Testis (tissue), 2 donors: ENCODE measurements around the gene CBARP.
A peak's percentile ranks its signal among the peaks of the same experiment; 100 is the strongest.

Experiments
- CTCF ChIP-seq, 3 experiments: fragments of 450-650 bp in 2 of 3; fragments of 200-600 bp in 1 of 3; sonication (generic) in 1 of 3; IDR thresholded peaks; one replicate each; pipeline ENCODE4 v1.5.1; 2016 to 2019; ENCODE audit warnings: antibody characterized with exemption in 3 of 3, mild to moderate bottlenecking in 2 of 3, moderate library complexity in 1 of 3
- POLR2A ChIP-seq: fragments of 450-650 bp; IDR thresholded peaks from one replicate; pipeline ENCODE4 v1.6.1; 2017; ENCODE audit warnings: antibody characterized with exemption, mild to moderate bottlenecking, moderate library complexity

- TF ChIP-seq CTCF (IDR thresholded peaks at IDR 0.05) = peak; percentile 62 to 84 (median 80)
- TF ChIP-seq POLR2A = no peak
These were observed 16.6 kb downstream of the CBARP start for GRCh38 chr19:1220976-1221903.
